Right renal pelvis (tissue), 4 donors: ENCODE data around the gene SVEP1. TPM values are rescaled to one million over a fixed set of nuclear protein-coding genes. Genes with fewer than 3 reads are reported as not detected.

ENCODE experiments used
- DNase-seq, 4 donors: peaks; one replicate each; pipeline ENCODE4 v3.0.0-alpha.2; 2013; ENCODE audit warnings: low read depth in 4 of 4, low spot score in 3 of 4, missing footprints in 1 of 4
- polyA plus RNA-seq, 4 donors: library from polyadenylated mRNA; unstranded; fragments of 120-200 nt; gene quantifications; one replicate each; pipeline ENCODE4 v1.2.1, GENCODE V29; 2013; ENCODE audit not compliant: insufficient read length in 4 of 4

SVEP1 gene
- polyA plus RNA-seq, 4 donors: 7.2 to 8.0 (median 7.4) TPM

DNA sequence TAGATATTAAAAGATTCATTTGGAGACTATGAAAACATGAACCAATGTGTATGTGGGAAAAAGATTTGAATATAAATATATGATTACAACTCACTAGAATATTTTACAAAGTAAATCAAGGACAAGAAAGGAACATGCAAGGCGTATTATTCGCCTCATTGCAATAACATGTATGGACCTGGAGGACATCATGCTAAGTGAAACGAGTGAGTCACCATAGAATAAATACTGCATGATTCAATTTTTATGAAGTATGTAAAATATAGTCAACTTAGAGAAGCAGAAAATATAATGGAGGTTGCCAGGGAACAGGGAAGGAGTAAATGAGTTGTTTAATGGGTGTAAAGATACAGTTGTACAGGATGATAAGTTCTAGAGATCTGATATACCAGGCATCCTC, 246.8 kb downstream of the SVEP1 start:
- DNase-seq: no peak

DNA sequence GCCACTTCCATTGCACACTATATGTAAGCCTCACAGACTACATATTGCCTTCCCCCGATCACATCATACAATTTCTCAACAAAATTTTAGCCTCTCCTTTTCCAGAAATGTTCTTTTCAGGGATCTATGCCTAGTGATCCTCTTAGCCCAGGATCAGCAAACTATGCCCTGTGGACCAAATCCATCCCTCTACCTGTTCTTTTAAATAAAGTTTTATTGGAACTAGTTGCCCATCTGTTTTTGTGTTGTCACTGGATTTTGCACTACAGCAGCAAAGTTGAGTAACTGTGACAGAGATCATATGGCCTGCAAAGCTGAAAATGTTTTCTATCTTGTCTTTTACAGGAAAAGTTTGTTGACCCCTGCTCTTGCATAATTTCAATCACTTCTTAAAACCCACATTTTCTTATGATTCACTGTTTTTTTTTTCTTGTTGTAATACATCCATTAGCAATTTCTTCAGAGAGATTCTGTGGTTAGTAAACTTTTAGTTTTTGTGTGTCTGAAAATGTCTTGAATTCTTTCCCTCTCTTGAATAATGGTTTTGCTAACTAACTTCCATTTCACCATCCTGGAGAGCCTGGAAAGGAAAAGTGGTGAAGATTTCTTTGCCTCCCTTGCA, 248.9 kb downstream of the SVEP1 start:
- DNase-seq: no peak

DNA sequence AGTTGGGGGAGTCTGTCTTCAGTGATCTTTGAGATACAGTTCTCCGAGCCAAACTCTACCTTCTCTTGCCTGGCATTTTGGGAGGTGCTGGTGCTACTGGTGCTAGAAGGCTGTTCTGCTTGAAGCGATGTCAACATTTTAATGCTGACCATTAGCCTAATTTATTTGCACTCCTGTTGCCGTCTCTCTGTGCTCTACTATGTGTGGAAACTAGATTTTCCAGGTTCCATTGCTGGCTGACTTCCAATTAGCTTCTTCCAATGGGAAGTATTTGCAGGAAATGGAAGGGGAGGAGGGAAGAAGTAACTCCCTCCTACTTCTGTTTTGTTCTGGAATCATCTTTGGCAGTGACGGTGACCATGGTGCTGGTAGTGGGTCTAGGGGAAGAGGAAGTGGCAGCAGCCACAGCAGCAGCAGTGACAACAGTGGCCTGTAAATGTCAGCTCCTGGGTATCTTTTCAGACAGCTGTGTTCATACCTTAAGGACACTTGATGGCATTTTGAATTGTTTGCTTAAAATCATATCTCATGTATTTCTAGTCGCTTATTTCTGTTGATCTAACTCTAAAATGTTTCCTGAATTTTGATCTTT, 249.8 kb downstream of the SVEP1 start:
- no peak for DNase-seq

DNA sequence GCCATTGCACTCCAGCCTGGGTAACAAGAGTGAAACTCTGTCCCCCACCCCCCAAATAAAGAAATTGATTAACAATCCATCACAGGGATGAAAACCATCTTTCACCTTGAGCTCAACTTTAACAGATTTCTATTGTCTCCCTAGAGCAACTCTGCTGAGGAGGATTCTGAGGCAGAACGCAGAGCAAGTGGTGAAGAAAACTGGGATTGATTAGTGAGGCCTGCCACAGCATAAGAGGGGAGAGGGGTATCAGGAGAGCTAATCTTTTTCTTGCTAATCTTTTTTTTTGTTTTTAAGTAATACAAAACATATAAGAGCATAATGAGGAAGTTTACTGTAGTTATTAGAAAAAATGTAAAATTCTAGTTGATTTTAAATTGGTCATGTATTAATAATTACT, 250.8 kb downstream of the SVEP1 start:
- DNase-seq: no peak

DNA sequence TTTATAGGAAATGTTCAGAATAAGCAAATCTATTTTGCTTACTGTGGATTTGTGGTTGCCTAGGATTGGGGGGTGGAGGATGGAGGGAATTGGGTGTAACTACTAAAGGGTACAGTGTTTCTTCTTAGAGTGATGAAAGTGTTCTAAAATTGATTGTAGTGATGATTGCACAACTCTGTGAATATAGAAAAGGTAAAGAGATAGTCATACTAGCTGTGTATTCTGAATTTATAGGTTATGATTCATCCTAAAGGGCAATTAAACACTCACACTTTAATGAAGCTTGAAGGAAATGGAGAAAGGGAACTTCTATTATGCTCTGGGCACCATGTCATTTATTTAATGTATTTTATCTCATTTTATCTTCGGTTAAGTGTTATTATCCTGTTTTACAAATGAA, 251.8 kb downstream of the SVEP1 start:
- no peak for DNase-seq

DNA sequence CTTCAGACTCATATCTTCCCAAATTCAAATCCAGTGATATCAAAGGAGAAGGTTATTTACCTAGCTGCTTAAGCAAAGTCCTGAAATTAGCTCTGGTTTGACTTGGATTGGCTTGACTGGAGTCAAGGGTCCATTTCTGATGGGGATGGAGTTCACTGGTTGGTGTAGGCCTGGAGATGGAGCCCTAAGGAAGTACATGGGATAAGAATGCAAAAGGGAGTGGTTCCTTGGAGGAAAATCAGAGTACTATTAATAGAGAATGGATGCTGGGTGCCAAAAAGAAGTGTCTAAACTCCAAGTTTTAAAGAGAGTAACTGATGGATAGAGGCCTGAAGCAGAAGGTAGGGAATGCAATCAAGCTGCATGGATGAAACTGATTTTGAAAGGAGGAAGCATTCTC, 255.7 kb downstream of the SVEP1 start:
- no peak for DNase-seq

DNA sequence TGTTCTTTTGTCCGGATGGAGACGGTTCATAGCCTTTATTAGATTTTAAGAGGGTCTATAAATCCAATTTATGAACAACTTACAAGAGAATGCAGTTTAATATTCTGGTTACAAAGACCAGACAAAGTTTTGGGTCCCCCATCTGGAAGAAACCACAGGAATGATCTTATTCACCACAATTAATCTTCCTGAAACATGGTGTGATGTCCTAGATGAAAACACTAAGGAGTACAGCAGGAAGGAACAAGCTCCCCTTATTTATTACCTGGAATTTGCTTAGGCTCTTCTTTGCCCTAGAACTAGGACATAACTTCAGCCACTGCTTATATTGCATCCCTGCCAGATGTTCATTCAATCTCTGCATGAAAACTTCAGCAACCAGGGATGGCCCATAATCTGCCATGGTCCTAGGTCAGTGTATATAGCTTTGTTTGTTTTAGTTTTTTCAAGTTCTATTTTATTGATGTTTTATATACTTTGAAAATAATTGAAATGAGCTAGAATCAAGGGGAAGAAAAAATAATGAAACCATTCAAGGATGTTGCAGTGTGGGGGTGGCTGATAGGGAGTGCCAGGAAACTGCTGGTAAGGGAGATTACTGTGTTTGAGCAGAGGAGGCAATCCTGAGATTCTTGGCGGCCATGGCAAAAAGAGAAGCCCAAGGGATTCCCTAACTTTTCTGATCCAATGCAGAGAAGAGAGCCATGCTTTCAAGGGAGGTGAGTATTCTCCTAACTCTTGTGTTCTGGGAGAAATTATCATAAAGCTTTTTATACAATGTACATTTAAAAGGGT, 258.7 kb downstream of the SVEP1 start:
- DNase-seq: no peak

DNA sequence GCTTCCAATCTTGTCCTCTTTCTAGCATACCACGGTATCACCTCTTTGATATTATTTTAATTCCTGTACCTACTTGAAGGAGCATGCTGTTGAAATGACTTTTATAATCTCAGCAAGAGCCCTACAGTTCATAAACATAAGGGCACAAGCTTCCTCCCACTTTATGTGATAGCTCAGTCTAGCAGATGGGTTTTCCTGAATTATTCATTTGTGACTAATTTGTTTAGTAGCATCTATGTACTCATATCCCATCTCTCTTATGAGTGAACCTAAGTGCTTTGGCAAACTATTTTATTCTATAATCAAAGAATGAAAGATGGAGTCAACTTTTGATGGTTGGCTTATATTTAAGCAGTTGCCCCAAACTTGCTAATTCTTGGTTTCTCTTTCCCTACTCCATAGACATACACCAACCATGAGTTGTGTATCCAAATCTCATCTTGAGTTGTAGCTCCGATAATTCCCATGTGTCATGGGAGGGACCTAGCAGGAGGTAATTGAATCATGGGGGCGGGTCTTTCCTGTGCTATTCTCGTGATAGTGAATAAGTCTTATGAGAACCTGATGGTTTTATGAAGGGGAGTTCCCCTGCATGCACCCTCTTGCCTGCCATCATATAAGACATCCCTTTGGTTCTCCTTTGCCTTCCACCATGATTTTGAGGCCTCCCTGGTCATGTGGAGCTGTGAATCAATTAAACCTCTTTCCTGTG, 259.6 kb downstream of the SVEP1 start:
- DNase-seq: no peak

DNA sequence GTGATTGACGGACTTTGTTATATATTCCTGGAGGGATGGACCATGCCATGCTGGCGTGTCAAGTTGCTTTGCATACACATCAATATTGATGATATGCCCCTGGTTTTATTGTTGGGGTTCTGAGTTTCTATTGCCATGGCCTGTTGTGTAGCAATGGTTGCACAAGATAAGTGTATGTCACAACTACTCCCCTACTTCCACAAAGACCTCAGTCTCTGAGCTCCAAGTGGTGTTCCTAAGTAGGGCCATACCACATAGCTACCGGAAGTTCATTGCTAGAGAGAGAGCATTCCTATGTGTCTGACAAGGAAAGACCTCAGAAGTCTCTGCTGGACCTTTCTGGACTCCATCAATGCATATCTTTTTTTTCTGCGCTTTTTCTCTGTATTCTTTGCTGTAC, 261.6 kb downstream of the SVEP1 start:
- no peak for DNase-seq

DNA sequence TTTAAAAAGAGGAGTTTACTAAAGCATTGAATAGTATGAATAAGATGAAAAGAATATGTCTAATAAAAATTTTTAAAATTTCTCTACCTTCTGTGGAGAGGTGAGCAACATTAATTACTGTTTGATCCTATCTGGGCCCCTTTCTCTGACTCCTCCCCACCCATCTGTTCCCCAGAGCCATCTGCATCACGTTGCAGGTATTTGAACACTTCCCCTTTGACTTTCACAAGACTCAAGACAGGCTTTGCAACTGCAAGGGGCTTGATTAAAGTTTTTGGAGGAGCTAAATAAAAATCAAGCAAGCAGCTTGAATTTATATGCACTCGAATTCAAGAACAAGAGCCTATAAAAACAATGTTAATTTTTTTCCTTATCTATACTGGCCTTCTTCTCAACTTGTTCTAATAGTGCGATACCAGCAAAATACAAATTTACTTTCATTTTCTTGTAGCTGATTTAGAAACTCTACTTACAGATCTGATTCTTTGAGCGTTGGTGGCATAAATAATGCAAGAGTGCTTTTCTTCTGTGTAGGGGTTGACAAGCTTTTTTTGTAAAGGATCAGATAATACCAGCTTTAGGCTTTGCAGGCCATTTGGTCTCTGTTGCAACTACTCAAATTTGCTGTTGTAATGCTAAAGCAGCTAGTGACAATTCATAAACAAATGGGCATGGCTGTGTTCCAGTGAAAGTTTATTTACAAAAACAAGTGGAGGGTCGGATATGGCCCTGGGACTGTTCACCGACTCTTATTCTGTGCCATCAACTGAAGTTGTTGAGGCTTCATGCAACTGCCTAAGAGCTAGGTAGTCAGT, 263.1 kb downstream of the SVEP1 start:
- DNase-seq: no peak

Other genes starting within 250 kb of the SVEP1 start
- not detected for gene TXNDC8, start 241.9 kb downstream of the SVEP1 start, polyA plus RNA-seq
- gene MUSK, start 89.0 kb upstream of the SVEP1 start, polyA plus RNA-seq: under 1 TPM in 2 of 4 donors, not detected in 2; 0.05 to 0.08 TPM